Panc1 (cell line): ENCODE results near the gene FEN1. TPM values are rescaled to one million over a fixed set of nuclear protein-coding genes. Genes with fewer than 3 reads are reported as not detected.

Experiments used
- ATAC-seq: fragments of 200-7000 bp; cut with Tn5 transposase; 2 replicates; pipeline ENCODE4 v1.9.1; 2020; ENCODE audit warnings: mild to moderate bottlenecking, moderate library complexity
- BruUV-seq: library from RNA; stranded (reverse); fragments of 400-500 nt; replicated peaks from 2 replicates; lab custom pipeline; 2021; lab: Mats Ljungman, UMichigan
- CTCF ChIA-PET: fragments of 300-600 bp; sonication (Branson Sonifier 250); formaldehyde crosslinking; loops from one replicate; lab custom pipeline; 2022; ENCODE audit warnings: antibody characterized with exemption; lab: Charles Lee
- POLR2A ChIA-PET: fragments of 300-600 bp; sonication (Branson Sonifier 250); formaldehyde crosslinking; loops from one replicate; lab custom pipeline; 2022; ENCODE audit warnings: antibody characterized with exemption; lab: Charles Lee
- DNase-seq: peaks from one replicate; pipeline ENCODE4 v3.0.0-alpha.2; 2010; ENCODE audit warnings: low read depth, low spot score
- H3K27ac ChIP-seq: 2 replicates; pipeline ENCODE4 v1.5.1; 2011; ENCODE audit warnings: mild to moderate bottlenecking, low read length, inconsistent platforms
- H3K27me3 ChIP-seq: fragments of 200-500 bp; sonication (Bioruptor generic); 2 replicates; pipeline ENCODE4 v1.6.0; 2014; ENCODE audit warnings: low read length, inconsistent platforms; ENCODE audit not compliant: control insufficient read depth, insufficient read depth
- H3K36me3 ChIP-seq: fragments of 200-500 bp; sonication (Bioruptor generic); 2 replicates; pipeline ENCODE4 v1.5.1; 2014; ENCODE audit warnings: inconsistent platforms, mild to moderate bottlenecking, low read length, moderate library complexity; ENCODE audit not compliant: control insufficient read depth, insufficient read depth
- H3K4me1 ChIP-seq: 2 replicates; pipeline ENCODE4 v1.5.1; 2011; ENCODE audit warnings: inconsistent platforms, mild to moderate bottlenecking, low read length, moderate library complexity; ENCODE audit not compliant: control insufficient read depth, insufficient read depth
- H3K4me3 ChIP-seq, 2 experiments: 2 replicates each; pipeline ENCODE4 v1.5.1; 2011 to 2012; ENCODE audit warnings: low read depth in 2 of 2, low read length in 2 of 2, mild to moderate bottlenecking in 2 of 2, inconsistent platforms in 1 of 2, moderate library complexity in 1 of 2
- H3K9me3 ChIP-seq: fragments of 200-500 bp; sonication (Bioruptor generic); 2 replicates; pipeline ENCODE4 v1.5.1; 2014; ENCODE audit warnings: low read depth, mild to moderate bottlenecking, inconsistent platforms, low read length, moderate library complexity; ENCODE audit not compliant: control insufficient read depth, insufficient read depth
- POLR2AphosphoS5 ChIP-seq: IDR thresholded peaks from 2 replicates; pipeline ENCODE4 v1.6.1; 2012; ENCODE audit warnings: mild to moderate bottlenecking, low read depth, low read length, moderate library complexity
- SIN3A ChIP-seq: IDR thresholded peaks from 2 replicates; pipeline ENCODE4 v1.6.1; 2012; ENCODE audit warnings: low read depth, mild to moderate bottlenecking, low read length, moderate library complexity, borderline replicate concordance; ENCODE audit not compliant: insufficient read depth
- TCF7L2 ChIP-seq: IDR thresholded peaks from 2 replicates; pipeline ENCODE4 v1.6.1; 2011; ENCODE audit warnings: mild to moderate bottlenecking, low read depth, low read length, inconsistent platforms
- in situ Hi-C: cut with HindIII; loops from 2 replicates; pipeline ENCODE4 v1.10.0; 2016; ENCODE audit warnings: low sequenced_read_pairs, low pct_unique_long_range_greater_than_20kb
- intact Hi-C: fragments of 100-400 bp; cut with micrococcal nuclease; formaldehyde crosslinking; loops from one replicate; pipeline ENCODE4 v1.10.0; 2022; ENCODE audit not compliant: unreplicated experiment
- total RNA-seq: library from RNA; stranded (reverse); gene quantifications from one replicate; pipeline ENCODE4 v1.2.1, GENCODE V29; 2021; ENCODE audit not compliant: unreplicated experiment
- TF ChIP-seq, protein P1 (sequence below): fragments of 450-650 bp; IDR thresholded peaks from 2 replicates; pipeline ENCODE4 v1.5.1; 2017; ENCODE audit warnings: mild to moderate bottlenecking
- TF ChIP-seq, protein P2 (sequence below), 2 experiments: IDR thresholded peaks; 2 replicates each; pipeline ENCODE4 v1.6.1; 2011 to 2012; ENCODE audit warnings: low read depth in 2 of 2, control low read depth in 1 of 2, low read length in 1 of 2, mild to moderate bottlenecking in 1 of 2, moderate library complexity in 1 of 2; ENCODE audit not compliant: insufficient read depth in 1 of 2

The FEN1 gene
- total RNA-seq, 1 experiment from 2014 or later: 67.6 TPM

- DNase-seq (no peak), ATAC-seq (no peak)
- ChIA-PET CTCF (interaction anchor here (1.4 to 1.9 kb wide), 2 partner anchors 17 to 294 kb away, joined by 3 to 10 read pairs; no protein-coding TSS in a partner anchor), POLR2A (interaction anchor here (0.6 to 1.3 kb wide), 6 partner anchors 10 to 21 kb away, joined by 3 to 10 read pairs (median 3); partner anchors contain the start of genes FADS2, FEN1 and TMEM258)
- H3K4me3 ChIP-seq: peak overlapping the region; percentile 69 to 91
- H3K36me3 ChIP-seq: peaks cover 12% of the 10 kb centered on the region; the same call in 1 of the 2 replicates
- peaks cover 17% of the 10 kb centered on the region for H3K4me1 ChIP-seq
- intact Hi-C loops (no loop called here), in situ Hi-C loops (no loop called here)
- H3K27me3 ChIP-seq: no peaks in the 10 kb centered on the region
- peak overlapping the region; percentile 95 for H3K27ac ChIP-seq
- TF ChIP-seq POLR2AphosphoS5 (no peak), SIN3A (no peak), TCF7L2 (no peak)
- TF ChIP-seq, protein P1, sequence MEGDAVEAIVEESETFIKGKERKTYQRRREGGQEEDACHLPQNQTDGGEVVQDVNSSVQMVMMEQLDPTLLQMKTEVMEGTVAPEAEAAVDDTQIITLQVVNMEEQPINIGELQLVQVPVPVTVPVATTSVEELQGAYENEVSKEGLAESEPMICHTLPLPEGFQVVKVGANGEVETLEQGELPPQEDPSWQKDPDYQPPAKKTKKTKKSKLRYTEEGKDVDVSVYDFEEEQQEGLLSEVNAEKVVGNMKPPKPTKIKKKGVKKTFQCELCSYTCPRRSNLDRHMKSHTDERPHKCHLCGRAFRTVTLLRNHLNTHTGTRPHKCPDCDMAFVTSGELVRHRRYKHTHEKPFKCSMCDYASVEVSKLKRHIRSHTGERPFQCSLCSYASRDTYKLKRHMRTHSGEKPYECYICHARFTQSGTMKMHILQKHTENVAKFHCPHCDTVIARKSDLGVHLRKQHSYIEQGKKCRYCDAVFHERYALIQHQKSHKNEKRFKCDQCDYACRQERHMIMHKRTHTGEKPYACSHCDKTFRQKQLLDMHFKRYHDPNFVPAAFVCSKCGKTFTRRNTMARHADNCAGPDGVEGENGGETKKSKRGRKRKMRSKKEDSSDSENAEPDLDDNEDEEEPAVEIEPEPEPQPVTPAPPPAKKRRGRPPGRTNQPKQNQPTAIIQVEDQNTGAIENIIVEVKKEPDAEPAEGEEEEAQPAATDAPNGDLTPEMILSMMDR: no peak
- TF ChIP-seq, protein P2, sequence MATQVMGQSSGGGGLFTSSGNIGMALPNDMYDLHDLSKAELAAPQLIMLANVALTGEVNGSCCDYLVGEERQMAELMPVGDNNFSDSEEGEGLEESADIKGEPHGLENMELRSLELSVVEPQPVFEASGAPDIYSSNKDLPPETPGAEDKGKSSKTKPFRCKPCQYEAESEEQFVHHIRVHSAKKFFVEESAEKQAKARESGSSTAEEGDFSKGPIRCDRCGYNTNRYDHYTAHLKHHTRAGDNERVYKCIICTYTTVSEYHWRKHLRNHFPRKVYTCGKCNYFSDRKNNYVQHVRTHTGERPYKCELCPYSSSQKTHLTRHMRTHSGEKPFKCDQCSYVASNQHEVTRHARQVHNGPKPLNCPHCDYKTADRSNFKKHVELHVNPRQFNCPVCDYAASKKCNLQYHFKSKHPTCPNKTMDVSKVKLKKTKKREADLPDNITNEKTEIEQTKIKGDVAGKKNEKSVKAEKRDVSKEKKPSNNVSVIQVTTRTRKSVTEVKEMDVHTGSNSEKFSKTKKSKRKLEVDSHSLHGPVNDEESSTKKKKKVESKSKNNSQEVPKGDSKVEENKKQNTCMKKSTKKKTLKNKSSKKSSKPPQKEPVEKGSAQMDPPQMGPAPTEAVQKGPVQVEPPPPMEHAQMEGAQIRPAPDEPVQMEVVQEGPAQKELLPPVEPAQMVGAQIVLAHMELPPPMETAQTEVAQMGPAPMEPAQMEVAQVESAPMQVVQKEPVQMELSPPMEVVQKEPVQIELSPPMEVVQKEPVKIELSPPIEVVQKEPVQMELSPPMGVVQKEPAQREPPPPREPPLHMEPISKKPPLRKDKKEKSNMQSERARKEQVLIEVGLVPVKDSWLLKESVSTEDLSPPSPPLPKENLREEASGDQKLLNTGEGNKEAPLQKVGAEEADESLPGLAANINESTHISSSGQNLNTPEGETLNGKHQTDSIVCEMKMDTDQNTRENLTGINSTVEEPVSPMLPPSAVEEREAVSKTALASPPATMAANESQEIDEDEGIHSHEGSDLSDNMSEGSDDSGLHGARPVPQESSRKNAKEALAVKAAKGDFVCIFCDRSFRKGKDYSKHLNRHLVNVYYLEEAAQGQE (IDR thresholded peaks at IDR 0.05; ENCODE audit: insufficient read depth in 1 of 2, low read depth in 2 of 2, low read length in 1 of 2): no peak
- H3K9me3 ChIP-seq: no peaks in the 10 kb centered on the region
- BruUV-seq: no TSS peak
Observed at GRCh38 chr11:61814247-61814957, 21.7 kb downstream of the FEN1 start.

- no peaks in the 10 kb centered on the region for H3K9me3 ChIP-seq
- no peak for TF ChIP-seq TCF7L2
- TF ChIP-seq POLR2AphosphoS5: peak; percentile 86
- TF ChIP-seq, protein P2 (IDR thresholded peaks at IDR 0.05; ENCODE audit: insufficient read depth in 1 of 2, low read depth in 2 of 2, low read length in 1 of 2): 0 out of 4 replicates have a peak, but pooled peaks of 1 of the 2 experiments have one; percentile 19
- no peak; the same call in 1 of the 2 replicates for TF ChIP-seq SIN3A
- in situ Hi-C loops (no loop called here), intact Hi-C loops (no loop called here)
- H3K4me3 ChIP-seq: peak overlapping the region; percentile 69 to 91
- BruUV-seq: no TSS peak
- no peaks in the 10 kb centered on the region for H3K27me3 ChIP-seq
- peaks cover 17% of the 10 kb centered on the region for H3K4me1 ChIP-seq
- ChIA-PET POLR2A (interaction anchor here (0.6 to 1.3 kb wide), 12 partner anchors 9 to 1026 kb away, joined by 3 to 10 read pairs (median 3); partner anchors contain the start of genes C11orf98, CSKMT, FADS2 and FEN1), CTCF (interaction anchor here (0.6 to 1.9 kb wide), 4 partner anchors 18 to 701 kb away, joined by 3 to 10 read pairs (median 6); no protein-coding TSS in a partner anchor)
- peak; percentile 90 for ATAC-seq
- peaks cover 10% of the 10 kb centered on the region; the same call in 1 of the 2 replicates for H3K36me3 ChIP-seq
- H3K27ac ChIP-seq: peak overlapping the region; percentile 95
- peak; percentile 85 for DNase-seq
Observed at GRCh38 chr11:61814958-61815789, 22.5 kb downstream of the FEN1 start.
